ENCODE measurements around the gene TCP11.

TCP11 gene

DNA sequence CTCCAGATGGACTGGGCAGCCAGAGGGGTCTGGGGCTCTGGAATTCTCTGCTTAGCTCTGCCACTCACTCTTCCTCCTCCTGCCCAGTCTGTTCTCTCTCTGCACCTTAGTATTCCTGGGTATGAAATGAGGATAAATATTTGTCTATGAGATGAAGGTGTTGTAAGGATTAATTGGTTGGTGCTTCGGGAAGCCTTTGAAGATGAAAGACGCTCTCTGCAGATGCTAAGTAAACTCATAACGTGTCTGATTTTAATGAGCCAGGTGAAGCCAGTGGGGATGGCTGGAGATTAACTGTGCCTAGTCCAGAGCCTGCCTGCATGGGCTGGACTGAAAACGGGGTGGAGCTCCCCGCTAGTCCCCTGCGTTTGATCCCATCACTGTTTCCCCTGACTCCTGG is 23.1 kb upstream of the TCP11 start:
- no peak overlapping the region for H3K4me3 Mint-ChIP-seq
- H3K27ac Mint-ChIP-seq = no peak overlapping the region
- no peaks in the 10 kb centered on the region for H3K9me3 Mint-ChIP-seq
- no peaks in the 10 kb centered on the region for H3K36me3 Mint-ChIP-seq (ENCODE audit: low read depth)
- H3K27me3 Mint-ChIP-seq = peaks cover 19% of the 10 kb centered on the region
- H3K4me1 Mint-ChIP-seq (ENCODE audit: low read depth) = no peaks in the 10 kb centered on the region

DNA sequence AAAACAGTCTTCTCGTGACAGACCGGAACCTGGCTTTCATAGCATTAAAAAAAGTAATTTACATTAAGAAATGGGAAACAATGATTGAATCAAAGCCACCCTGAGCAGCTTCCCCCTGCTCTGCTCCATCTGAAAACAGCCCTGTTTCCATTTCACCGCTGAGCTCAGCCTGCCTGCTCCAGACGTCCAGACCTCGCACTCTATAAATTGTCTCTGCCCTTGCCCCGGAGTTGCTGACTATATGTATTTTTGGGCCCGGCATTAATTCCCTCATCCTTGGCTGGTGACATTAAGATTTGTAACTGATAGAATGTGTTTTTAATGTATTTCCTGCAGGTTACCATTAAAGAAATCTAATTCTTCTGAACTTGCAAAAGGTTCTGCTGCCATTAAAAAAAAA is 22.7 kb upstream of the TCP11 start:
- Mint-ChIP-seq H3K27me3 (peaks cover 19% of the 10 kb centered on the region), H3K27ac (no peak overlapping the region), H3K4me3 (no peak overlapping the region), H3K9me3 (no peaks in the 10 kb centered on the region), H3K4me1 (ENCODE audit: low read depth) (no peaks in the 10 kb centered on the region), H3K36me3 (ENCODE audit: low read depth) (no peaks in the 10 kb centered on the region)

DNA sequence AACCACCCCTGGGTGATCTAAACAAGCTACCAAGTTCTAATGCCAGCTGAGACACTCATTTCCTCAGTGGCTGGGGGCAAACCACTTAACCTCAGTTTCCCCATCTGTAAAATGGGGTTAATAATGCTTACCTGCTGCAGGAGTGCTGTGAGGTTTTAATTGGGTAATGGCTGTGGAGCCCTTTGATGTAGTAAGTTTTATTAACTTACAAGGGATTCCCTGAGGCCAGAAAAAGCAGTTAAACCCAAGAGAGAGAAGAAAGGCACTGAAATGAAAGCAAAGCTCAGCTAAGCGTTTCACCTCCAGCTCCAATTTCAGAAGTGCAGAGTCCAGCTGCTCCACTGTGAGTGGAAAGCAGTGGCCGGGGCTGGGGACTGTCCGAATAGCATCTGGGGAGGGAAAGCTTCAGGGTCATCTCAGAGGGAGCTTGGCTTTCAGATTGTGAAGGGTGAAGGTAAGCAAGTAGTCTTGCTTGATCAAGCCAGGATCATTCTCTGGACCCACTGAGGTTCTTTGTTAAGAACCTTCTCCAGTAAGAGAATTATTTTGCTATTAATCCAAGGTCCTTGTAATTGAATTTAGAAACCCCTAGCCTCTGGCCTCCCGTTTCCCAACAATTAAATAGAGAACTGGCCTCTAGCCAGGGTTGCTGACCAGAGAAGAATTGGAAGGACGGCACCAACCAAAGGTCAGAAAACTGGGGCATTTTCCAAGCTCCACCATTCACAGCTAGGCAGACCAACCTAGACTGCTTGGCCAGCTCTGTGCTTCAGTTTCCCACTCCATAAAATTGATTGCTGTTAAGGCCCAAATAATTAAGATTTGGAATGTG is 20.9 kb upstream of the TCP11 start:
- no peaks in the 10 kb centered on the region for H3K4me1 Mint-ChIP-seq (ENCODE audit: low read depth)
- no peak overlapping the region for H3K4me3 Mint-ChIP-seq
- H3K9me3 Mint-ChIP-seq = no peaks in the 10 kb centered on the region
- no peak overlapping the region for H3K27ac Mint-ChIP-seq
- H3K36me3 Mint-ChIP-seq (ENCODE audit: low read depth) = no peaks in the 10 kb centered on the region
- H3K27me3 Mint-ChIP-seq = peaks cover 15% of the 10 kb centered on the region

DNA sequence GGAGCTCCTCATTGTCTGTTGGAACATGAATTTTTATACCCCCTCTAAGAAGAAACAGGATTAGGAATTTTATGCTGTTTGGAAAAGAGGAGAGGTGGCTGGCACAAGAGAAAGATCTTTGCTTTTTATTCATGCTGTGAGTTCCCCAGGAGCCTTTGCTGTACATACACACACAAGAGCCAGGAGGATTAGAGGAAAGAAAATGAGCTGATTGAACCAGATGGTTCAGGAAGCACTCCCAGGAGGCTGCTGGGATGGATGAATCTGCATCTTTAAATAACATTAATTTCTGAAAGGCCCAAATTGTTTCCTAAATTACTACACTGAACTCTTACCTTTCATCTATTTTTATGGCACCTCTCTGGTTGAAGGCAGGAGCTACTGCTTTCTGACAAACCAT is 20.1 kb upstream of the TCP11 start:
- peaks cover 15% of the 10 kb centered on the region for H3K27me3 Mint-ChIP-seq
- H3K9me3 Mint-ChIP-seq = no peaks in the 10 kb centered on the region

GRCh38 chr6:35160642-35161041 is 19.5 kb upstream of the TCP11 start:
- H3K27me3 Mint-ChIP-seq = peaks cover 15% of the 10 kb centered on the region
- H3K4me1 Mint-ChIP-seq (ENCODE audit: low read depth) = no peaks in the 10 kb centered on the region

More for the DNA sequence above, 20.1 kb upstream of the TCP11 start:
- H3K36me3 Mint-ChIP-seq (ENCODE audit: low read depth) = no peaks in the 10 kb centered on the region
- no peak overlapping the region for H3K27ac Mint-ChIP-seq
- H3K4me1 Mint-ChIP-seq (ENCODE audit: low read depth) = no peaks in the 10 kb centered on the region
- H3K4me3 Mint-ChIP-seq = no peak overlapping the region

GRCh38 chr6:35158520-35158919 is 17.4 kb upstream of the TCP11 start:
- H3K4me3 Mint-ChIP-seq = no peak overlapping the region
- H3K36me3 Mint-ChIP-seq (ENCODE audit: low read depth) = no peaks in the 10 kb centered on the region
- H3K27ac Mint-ChIP-seq = no peak overlapping the region
- no peaks in the 10 kb centered on the region for H3K9me3 Mint-ChIP-seq
- peaks cover 5% of the 10 kb centered on the region for H3K4me1 Mint-ChIP-seq (ENCODE audit: low read depth)
- H3K27me3 Mint-ChIP-seq = peaks cover 11% of the 10 kb centered on the region

More at GRCh38 chr6:35160642-35161041, 19.5 kb upstream of the TCP11 start:
- Mint-ChIP-seq H3K4me3 (no peak overlapping the region), H3K9me3 (no peaks in the 10 kb centered on the region), H3K27ac (no peak overlapping the region), H3K36me3 (ENCODE audit: low read depth) (no peaks in the 10 kb centered on the region)

DNA sequence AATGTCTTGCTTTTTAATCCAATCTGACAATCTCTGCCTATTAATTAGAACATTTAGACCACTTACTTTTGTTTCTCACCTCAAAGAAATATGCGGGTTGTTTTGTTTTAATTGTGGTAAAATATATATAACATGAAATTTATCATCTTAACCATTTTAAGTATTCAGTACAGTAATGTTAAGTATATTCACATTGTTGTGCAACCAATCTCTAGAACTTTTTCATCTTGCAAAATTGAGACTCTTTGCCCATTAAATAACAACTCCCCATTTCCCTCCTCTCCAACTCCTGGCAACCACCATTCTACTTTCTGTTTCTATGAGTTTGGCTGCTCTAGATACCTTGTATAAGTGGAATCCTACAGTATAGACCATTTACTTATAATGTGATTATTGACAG is 13.8 kb upstream of the TCP11 start:
- Mint-ChIP-seq H3K27me3 (peaks cover 13% of the 10 kb centered on the region), H3K36me3 (ENCODE audit: low read depth) (no peaks in the 10 kb centered on the region), H3K9me3 (no peaks in the 10 kb centered on the region), H3K27ac (no peak overlapping the region), H3K4me1 (ENCODE audit: low read depth) (peaks cover 5% of the 10 kb centered on the region), H3K4me3 (no peak overlapping the region)

- Mint-ChIP-seq H3K4me3 (no peak overlapping the region), H3K27me3 (peaks cover 17% of the 10 kb centered on the region), H3K36me3 (ENCODE audit: low read depth) (no peaks in the 10 kb centered on the region), H3K27ac (no peak overlapping the region), H3K4me1 (ENCODE audit: low read depth) (peaks cover 5% of the 10 kb centered on the region), H3K9me3 (no peaks in the 10 kb centered on the region)
Observed at GRCh38 chr6:35154262-35154661, 13.1 kb upstream of the TCP11 start.

- Mint-ChIP-seq H3K27me3 (peaks cover 27% of the 10 kb centered on the region), H3K4me3 (no peak overlapping the region), H3K4me1 (ENCODE audit: low read depth) (peaks cover 20% of the 10 kb centered on the region), H3K9me3 (no peaks in the 10 kb centered on the region), H3K27ac (no peak overlapping the region), H3K36me3 (ENCODE audit: low read depth) (no peaks in the 10 kb centered on the region)
Observed at GRCh38 chr6:35152067-35152707, 11.0 kb upstream of the TCP11 start.

GRCh38 chr6:35151466-35151865 is 10.3 kb upstream of the TCP11 start:
- no peak overlapping the region for H3K4me3 Mint-ChIP-seq

GRCh38 chr6:35149891-35150566 is 8.9 kb upstream of the TCP11 start:
- Mint-ChIP-seq H3K27ac (no peak overlapping the region), H3K27me3 (peaks cover 27% of the 10 kb centered on the region), H3K9me3 (no peaks in the 10 kb centered on the region), H3K36me3 (ENCODE audit: low read depth) (no peaks in the 10 kb centered on the region), H3K4me1 (ENCODE audit: low read depth) (peaks cover 20% of the 10 kb centered on the region), H3K4me3 (no peak overlapping the region)

More at GRCh38 chr6:35151466-35151865, 10.3 kb upstream of the TCP11 start:
- Mint-ChIP-seq H3K27me3 (peaks cover 27% of the 10 kb centered on the region), H3K27ac (no peak overlapping the region), H3K9me3 (no peaks in the 10 kb centered on the region), H3K36me3 (ENCODE audit: low read depth) (no peaks in the 10 kb centered on the region), H3K4me1 (ENCODE audit: low read depth) (peaks cover 20% of the 10 kb centered on the region)

- H3K4me3 Mint-ChIP-seq = no peak overlapping the region
- H3K36me3 Mint-ChIP-seq (ENCODE audit: low read depth) = no peaks in the 10 kb centered on the region
- H3K27ac Mint-ChIP-seq = no peak overlapping the region
- H3K27me3 Mint-ChIP-seq = peaks cover 24% of the 10 kb centered on the region
- peaks cover 15% of the 10 kb centered on the region for H3K4me1 Mint-ChIP-seq (ENCODE audit: low read depth)
- H3K9me3 Mint-ChIP-seq = no peaks in the 10 kb centered on the region
Observed at GRCh38 chr6:35148167-35148741, 7.1 kb upstream of the TCP11 start.

- Mint-ChIP-seq H3K27me3 (peaks cover 26% of the 10 kb centered on the region), H3K4me3 (no peak overlapping the region), H3K36me3 (ENCODE audit: low read depth) (no peaks in the 10 kb centered on the region), H3K4me1 (ENCODE audit: low read depth) (peaks cover 15% of the 10 kb centered on the region), H3K9me3 (no peaks in the 10 kb centered on the region), H3K27ac (no peak overlapping the region)
Observed at GRCh38 chr6:35147486-35147885, 6.3 kb upstream of the TCP11 start.

GRCh38 chr6:35147026-35147425 is 5.9 kb upstream of the TCP11 start:
- H3K9me3 Mint-ChIP-seq = no peaks in the 10 kb centered on the region
- peaks cover 15% of the 10 kb centered on the region for H3K4me1 Mint-ChIP-seq (ENCODE audit: low read depth)
- H3K36me3 Mint-ChIP-seq (ENCODE audit: low read depth) = no peaks in the 10 kb centered on the region
- H3K4me3 Mint-ChIP-seq = no peak overlapping the region
- no peak overlapping the region for H3K27ac Mint-ChIP-seq
- peaks cover 26% of the 10 kb centered on the region for H3K27me3 Mint-ChIP-seq

DNA sequence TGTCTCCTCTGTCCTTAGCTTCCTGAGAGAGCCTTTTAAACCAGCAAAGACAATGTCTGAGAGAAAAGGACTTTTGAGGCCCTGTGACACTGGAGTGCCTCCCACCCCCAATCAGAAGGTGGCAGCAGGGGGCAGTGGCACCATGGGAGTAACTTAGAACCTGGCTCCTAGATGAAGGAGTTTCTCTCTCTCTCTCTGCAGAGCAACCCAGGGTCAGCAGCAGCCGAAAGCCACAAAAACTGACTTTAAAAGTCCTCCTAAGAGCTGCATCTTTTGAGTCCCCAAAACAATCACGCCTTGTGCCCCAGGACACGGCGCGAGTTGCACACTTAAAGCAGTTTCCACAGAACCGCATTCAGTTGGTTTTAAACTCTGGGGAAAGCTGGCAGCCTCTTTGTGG is 5.3 kb upstream of the TCP11 start:
- Mint-ChIP-seq H3K36me3 (ENCODE audit: low read depth) (no peaks in the 10 kb centered on the region), H3K4me1 (ENCODE audit: low read depth) (peaks cover 19% of the 10 kb centered on the region), H3K4me3 (no peak overlapping the region), H3K27me3 (peaks cover 26% of the 10 kb centered on the region), H3K9me3 (no peaks in the 10 kb centered on the region), H3K27ac (no peak overlapping the region)

All from stimulated activated naive CD8-positive, alpha-beta T cell treated with anti-CD3 and anti-CD28 coated beads, Interleukin-15, Interleukin-2, amounts not matched to agents 100 ng/mL and 50 ng/mL, for 24 hours (primary cell).